Liver (tissue), 9 donors: ENCODE data around the gene S100A1. TPM values are rescaled to one million over a fixed set of nuclear protein-coding genes. Genes with fewer than 3 reads are reported as not detected.
A peak's percentile ranks its signal among the peaks of the same experiment; 100 is the strongest.

Experiments used
- DNase-seq: peaks from one replicate; pipeline ENCODE4 v3.0.0-alpha.2; 2017; ENCODE audit warnings: low spot score
- H3K27ac ChIP-seq, 2 donors: one replicate each; pipeline ENCODE4 v1.7.0; 2013; ENCODE audit warnings: inconsistent platforms in 2 of 2, low read length in 2 of 2, control low read depth in 1 of 2, low read depth in 1 of 2, mild to moderate bottlenecking in 1 of 2
- H3K27me3 ChIP-seq, 4 donors: one replicate each; pipeline versions ENCODE4 v1.6.1 to v1.7.0; 2013; ENCODE audit warnings: low read length in 3 of 4, inconsistent platforms in 1 of 4, mild to moderate bottlenecking in 1 of 4, moderate library complexity in 1 of 4; ENCODE audit not compliant: control insufficient read depth in 4 of 4, insufficient read depth in 4 of 4
- H3K36me3 ChIP-seq, 4 donors: one replicate each; pipeline versions ENCODE4 v1.6.1 to v1.7.0; 2013; ENCODE audit warnings: low read length in 3 of 4, mild to moderate bottlenecking in 3 of 4, low read depth in 1 of 4, moderate library complexity in 1 of 4; ENCODE audit not compliant: control insufficient read depth in 4 of 4, insufficient read depth in 3 of 4
- H3K4me1 ChIP-seq, 4 donors: one replicate each; pipeline versions ENCODE4 v1.6.1 to v1.7.0; 2013; ENCODE audit warnings: low read length in 3 of 4, mild to moderate bottlenecking in 3 of 4, moderate library complexity in 1 of 4; ENCODE audit not compliant: control insufficient read depth in 4 of 4, insufficient read depth in 4 of 4
- H3K4me3 ChIP-seq, 3 donors: one replicate each; pipeline versions ENCODE4 v1.6.1 to v1.7.0; 2013; ENCODE audit warnings: low read length in 3 of 3, control low read depth in 1 of 3, low read depth in 1 of 3, mild to moderate bottlenecking in 1 of 3
- H3K9ac ChIP-seq, 2 donors: one replicate each; pipeline ENCODE4 v1.7.0; 2013; ENCODE audit warnings: low read length in 2 of 2, mild to moderate bottlenecking in 2 of 2, moderate library complexity in 2 of 2, control low read depth in 1 of 2, low read depth in 1 of 2
- H3K9me3 ChIP-seq, 4 donors: one replicate each; pipeline versions ENCODE4 v1.6.1 to v1.7.0; 2013; ENCODE audit warnings: low read length in 3 of 4; ENCODE audit not compliant: control insufficient read depth in 4 of 4
- CTCF ChIP-seq: fragments of 150-350 bp; IDR thresholded peaks from 2 replicates; pipeline ENCODE4 v1.5.1; 2017; ENCODE audit warnings: improper control_type of control experiment, low read depth, low read length; ENCODE audit not compliant: missing input control
- EGR1 ChIP-seq, 2 donors: IDR thresholded peaks; 2 replicates each; pipeline ENCODE4 v1.6.1; 2016 to 2018; ENCODE audit warnings: antibody characterized with exemption in 2 of 2, low read depth in 2 of 2
- FOXA1 ChIP-seq: IDR thresholded peaks from 2 replicates; pipeline ENCODE4 v1.6.1; 2016; ENCODE audit warnings: antibody characterized with exemption
- FOXA2 ChIP-seq: IDR thresholded peaks from 2 replicates; pipeline ENCODE4 v1.6.1; 2016; ENCODE audit warnings: antibody characterized with exemption
- GABPA ChIP-seq, 2 donors: IDR thresholded peaks in 1 of 2; conservative IDR thresholded peaks in 1 of 2; 2 replicates each; pipeline ENCODE4 v1.6.1; 2016; ENCODE audit warnings: antibody characterized with exemption in 2 of 2, mild to moderate bottlenecking in 1 of 2, moderate library complexity in 1 of 2
- JUND ChIP-seq, 2 donors: IDR thresholded peaks; 2 replicates each; pipeline ENCODE4 v1.6.1; 2016; ENCODE audit warnings: antibody characterized with exemption in 2 of 2
- MAX ChIP-seq: IDR thresholded peaks from 2 replicates; pipeline ENCODE4 v1.6.1; 2016; ENCODE audit warnings: antibody characterized with exemption
- RAD21 ChIP-seq, 2 donors: IDR thresholded peaks; 2 replicates each; pipeline ENCODE4 v1.6.1; 2016; ENCODE audit warnings: antibody characterized with exemption in 2 of 2, mild to moderate bottlenecking in 2 of 2
- SP1 ChIP-seq: IDR thresholded peaks from 2 replicates; pipeline ENCODE4 v1.6.1; 2018; ENCODE audit warnings: antibody characterized with exemption, mild to moderate bottlenecking
- WGBS: extraction: QIAGEN DNeasy Blood & Tissue Kit; methylation state at CpG from one replicate; pipeline ENCODE4 v1.1.7; 2013; 5-methylcytosine and 5-hydroxymethylcytosine counted together
- polyA plus RNA-seq, 2 donors: library from polyadenylated mRNA; stranded (reverse) in 1 of 2; unstranded in 1 of 2; fragments of 200-250 nt in 1 of 2; fragments of >200 nt in 1 of 2; fragmentation: Nextera tagmentation in 1 of 2; extraction: Ambion mirVana in 1 of 2; gene quantifications; one replicate each; pipeline versions ENCODE4 v1.2.1 to v1.2.3, GENCODE V29; 2013 to 2015
- total RNA-seq, 2 donors: library from RNA; depleted of rRNA; stranded (reverse); fragments of >200 nt; gene quantifications; one replicate each; pipeline ENCODE4 v1.2.3, GENCODE V29; 2014
- TF ChIP-seq, protein P1 (sequence below): IDR thresholded peaks from 2 replicates; pipeline ENCODE4 v1.6.1; 2016; ENCODE audit warnings: antibody characterized with exemption
- TF ChIP-seq, protein P2 (sequence below): IDR thresholded peaks from 2 replicates; pipeline ENCODE4 v1.6.1; 2016; ENCODE audit warnings: antibody characterized with exemption
- donor health status: healthy.
- donor health status: healthy.
- donor health status: healthy.
- donor health status: healthy.
- donor health status: healthy.

S100A1 gene
- total and polyA plus RNA-seq, 4 donors, result 0.21 to 0.33 (median 0.29) TPM

- Histone ChIP-seq H3K4me3 (no peak overlapping the region), H3K4me1 (peaks cover 15 to 46% (median 34%) of the 10 kb centered on the region in 4 donors), H3K9ac (no peak overlapping the region)
Observed at GRCh38 chr1:153610811-153611301, 17.4 kb upstream of the S100A1 start.

DNA sequence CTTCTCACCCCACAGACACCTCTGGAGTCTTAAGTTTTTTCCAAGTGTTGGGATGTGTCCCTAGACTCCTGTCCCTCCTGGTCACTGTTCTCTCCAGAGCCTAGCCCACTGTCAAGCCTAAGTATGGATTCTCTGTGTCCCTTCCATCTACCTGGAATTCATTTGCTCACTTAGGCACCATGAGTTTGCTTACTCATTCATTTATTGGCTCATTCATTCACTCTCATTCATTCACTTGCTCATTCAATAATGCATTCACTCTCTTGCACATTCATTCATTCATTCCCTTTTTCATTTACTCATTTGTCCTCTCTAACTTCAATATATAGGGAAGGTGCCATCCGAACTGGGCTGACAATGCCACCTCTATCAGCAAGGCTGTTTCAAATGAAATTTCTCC is 16.9 kb upstream of the S100A1 start:
- H3K9me3 ChIP-seq, result no peaks in the 10 kb centered on the region
- H3K27ac ChIP-seq, result peak overlapping the region; percentile 90 to 95
- H3K36me3 ChIP-seq, result peaks cover 0 to 10% (median 5%) of the 10 kb centered on the region in 4 donors
- H3K4me1 ChIP-seq, result peaks cover 18 to 50% (median 37%) of the 10 kb centered on the region in 4 donors
- peak overlapping the region in 2 of 3 donors; percentile 18 to 75 for H3K4me3 ChIP-seq
- H3K9ac ChIP-seq, result peak overlapping the region in 1 of 2 donors; percentile 22
- no peak for DNase-seq
- 83% methylated on average over 1 of the region's 1 CpG for WGBS
- no peaks in the 10 kb centered on the region for H3K27me3 ChIP-seq
- TF ChIP-seq SP1, result no peak
- TF ChIP-seq, protein P1, sequence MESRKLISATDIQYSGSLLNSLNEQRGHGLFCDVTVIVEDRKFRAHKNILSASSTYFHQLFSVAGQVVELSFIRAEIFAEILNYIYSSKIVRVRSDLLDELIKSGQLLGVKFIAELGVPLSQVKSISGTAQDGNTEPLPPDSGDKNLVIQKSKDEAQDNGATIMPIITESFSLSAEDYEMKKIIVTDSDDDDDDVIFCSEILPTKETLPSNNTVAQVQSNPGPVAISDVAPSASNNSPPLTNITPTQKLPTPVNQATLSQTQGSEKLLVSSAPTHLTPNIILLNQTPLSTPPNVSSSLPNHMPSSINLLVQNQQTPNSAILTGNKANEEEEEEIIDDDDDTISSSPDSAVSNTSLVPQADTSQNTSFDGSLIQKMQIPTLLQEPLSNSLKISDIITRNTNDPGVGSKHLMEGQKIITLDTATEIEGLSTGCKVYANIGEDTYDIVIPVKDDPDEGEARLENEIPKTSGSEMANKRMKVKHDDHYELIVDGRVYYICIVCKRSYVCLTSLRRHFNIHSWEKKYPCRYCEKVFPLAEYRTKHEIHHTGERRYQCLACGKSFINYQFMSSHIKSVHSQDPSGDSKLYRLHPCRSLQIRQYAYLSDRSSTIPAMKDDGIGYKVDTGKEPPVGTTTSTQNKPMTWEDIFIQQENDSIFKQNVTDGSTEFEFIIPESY, result no peak
- TF ChIP-seq, protein P2, sequence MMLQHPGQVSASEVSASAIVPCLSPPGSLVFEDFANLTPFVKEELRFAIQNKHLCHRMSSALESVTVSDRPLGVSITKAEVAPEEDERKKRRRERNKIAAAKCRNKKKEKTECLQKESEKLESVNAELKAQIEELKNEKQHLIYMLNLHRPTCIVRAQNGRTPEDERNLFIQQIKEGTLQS, result no peak

More at GRCh38 chr1:153610811-153611301, 17.4 kb upstream of the S100A1 start:
- DNase-seq, result no peak
- Histone ChIP-seq H3K36me3 (peaks cover 0 to 10% (median 5%) of the 10 kb centered on the region in 4 donors), H3K27ac (peak overlapping the region; percentile 94 to 99), H3K9me3 (no peaks in the 10 kb centered on the region), H3K27me3 (no peaks in the 10 kb centered on the region)
- 73% methylated on average over 7 of the region's 7 CpGs for WGBS
- TF ChIP-seq JUND (IDR thresholded peaks at IDR 0.05), result no peak
- TF ChIP-seq MAX, result no peak
- no peak for TF ChIP-seq FOXA2
- TF ChIP-seq FOXA1, result no peak
- no peak for TF ChIP-seq EGR1 (IDR thresholded peaks at IDR 0.05; ENCODE audit: low read depth in 2 of 2)
- TF ChIP-seq CTCF, result no peak

- 30% methylated on average over 11 of the region's 11 CpGs for WGBS
- Histone ChIP-seq H3K36me3 (peaks cover 0 to 2% (median under 1%) of the 10 kb centered on the region in 4 donors), H3K27ac (peak overlapping the region; percentile 90 to 95), H3K27me3 (no peaks in the 10 kb centered on the region), H3K9ac (peak overlapping the region; percentile 76 to 84), H3K4me1 (peaks cover 21 to 58% (median 43%) of the 10 kb centered on the region in 4 donors), H3K9me3 (no peaks in the 10 kb centered on the region), H3K4me3 (peak overlapping the region; percentile 72 to 75 (median 74))
- TF ChIP-seq RAD21 (IDR thresholded peaks at IDR 0.05), result no peak
- no peak for TF ChIP-seq EGR1 (IDR thresholded peaks at IDR 0.05; ENCODE audit: low read depth in 2 of 2)
- no peak for TF ChIP-seq GABPA (IDR thresholded peaks at IDR 0.05 in 1 of 2, conservative IDR thresholded peaks at IDR 0.05 in 1 of 2)
- TF ChIP-seq CTCF, result no peak
- DNase-seq, result no peak
Observed at GRCh38 chr1:153612111-153612754, 16.0 kb upstream of the S100A1 start.
